SK-MEL-5 (cell line): ENCODE data around the gene TBC1D9. TPM values are rescaled to one million over a fixed set of nuclear protein-coding genes. Genes with fewer than 3 reads are reported as not detected.
"Not testable (repeated sequence)": the region's sequence is repeated elsewhere in the genome, so short reads cannot be mapped to it uniquely, and the experiment has no call there.

ENCODE experiments used
- DNase-seq: peaks from one replicate; pipeline ENCODE4 v3.0.0-alpha.2; 2016; ENCODE audit warnings: low read depth, low spot score
- in situ Hi-C: cut with HindIII; loops from 2 replicates; pipeline ENCODE4 v1.10.0; 2016; ENCODE audit warnings: low sequenced_read_pairs, high pct_unique_total_duplicates, low pct_unique_long_range_greater_than_20kb
- total RNA-seq: library from RNA; depleted of rRNA; stranded (reverse); fragments of >200 nt; shearing (Covaris generic); gene quantifications from 2 replicates; pipeline ENCODE4 v1.2.3, GENCODE V29; 2014

Gene TBC1D9
- total RNA-seq, 1 experiment from 2014 or later: 9.6 TPM

GRCh38 chr4:140757232-140757630 is 1.0 kb upstream of the TBC1D9 start:
- in situ Hi-C loops: no loop called here
- DNase-seq: no peak

DNA sequence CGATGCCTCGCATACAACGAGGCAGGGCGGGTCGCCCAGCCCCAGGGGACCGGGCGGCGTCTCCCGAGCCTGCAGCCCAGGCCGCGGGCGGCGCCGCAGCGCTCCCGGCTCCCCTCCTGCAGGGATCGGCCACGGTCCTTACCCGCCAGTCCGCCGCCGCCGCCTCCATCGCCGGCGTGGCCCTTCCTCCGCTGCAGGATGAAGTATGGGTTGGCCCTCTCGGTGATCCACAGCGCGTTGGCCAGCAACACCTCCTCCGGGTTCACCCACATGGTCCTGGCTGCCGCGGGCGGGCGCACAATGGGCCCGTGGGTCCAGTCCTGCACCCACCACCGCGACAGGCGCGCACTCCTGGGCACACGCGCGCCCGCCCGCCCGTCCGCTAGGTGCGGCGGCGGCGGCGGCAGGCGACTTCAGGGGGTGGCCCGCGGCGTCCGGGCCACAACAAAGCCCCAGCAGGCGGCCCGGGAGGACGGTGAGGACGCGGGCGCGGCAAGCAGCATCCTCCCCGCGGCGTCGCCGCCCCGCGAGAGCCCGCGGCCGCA is 339 bp downstream of the TBC1D9 start:
- peak; percentile 19 for DNase-seq
- in situ Hi-C loops: no loop called here

GRCh38 chr4:140754918-140755773 is 1.0 kb downstream of the TBC1D9 start:
- in situ Hi-C loops: no loop called here
- DNase-seq: no peak

DNA sequence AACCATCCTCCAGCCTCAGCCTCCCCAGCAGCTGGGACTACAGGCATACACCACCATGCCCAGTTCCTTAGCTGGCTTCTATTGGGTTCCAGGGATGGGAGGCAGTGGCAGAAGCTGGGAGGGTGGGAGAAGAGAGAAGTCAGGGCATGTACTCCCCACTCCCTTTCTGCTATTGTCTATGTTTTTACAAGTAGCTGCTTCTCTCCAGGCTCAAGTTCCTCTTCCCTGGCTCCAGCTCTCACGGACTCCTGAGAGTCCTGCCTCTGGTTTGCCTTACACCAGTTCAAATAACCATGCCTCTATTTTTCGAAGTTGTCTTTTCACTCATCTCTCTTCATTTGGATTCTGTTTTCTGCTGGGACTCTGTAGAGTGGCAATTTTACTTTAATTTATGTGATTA is 2.9 kb downstream of the TBC1D9 start:
- in situ Hi-C loops: no loop called here
- no peak for DNase-seq

DNA sequence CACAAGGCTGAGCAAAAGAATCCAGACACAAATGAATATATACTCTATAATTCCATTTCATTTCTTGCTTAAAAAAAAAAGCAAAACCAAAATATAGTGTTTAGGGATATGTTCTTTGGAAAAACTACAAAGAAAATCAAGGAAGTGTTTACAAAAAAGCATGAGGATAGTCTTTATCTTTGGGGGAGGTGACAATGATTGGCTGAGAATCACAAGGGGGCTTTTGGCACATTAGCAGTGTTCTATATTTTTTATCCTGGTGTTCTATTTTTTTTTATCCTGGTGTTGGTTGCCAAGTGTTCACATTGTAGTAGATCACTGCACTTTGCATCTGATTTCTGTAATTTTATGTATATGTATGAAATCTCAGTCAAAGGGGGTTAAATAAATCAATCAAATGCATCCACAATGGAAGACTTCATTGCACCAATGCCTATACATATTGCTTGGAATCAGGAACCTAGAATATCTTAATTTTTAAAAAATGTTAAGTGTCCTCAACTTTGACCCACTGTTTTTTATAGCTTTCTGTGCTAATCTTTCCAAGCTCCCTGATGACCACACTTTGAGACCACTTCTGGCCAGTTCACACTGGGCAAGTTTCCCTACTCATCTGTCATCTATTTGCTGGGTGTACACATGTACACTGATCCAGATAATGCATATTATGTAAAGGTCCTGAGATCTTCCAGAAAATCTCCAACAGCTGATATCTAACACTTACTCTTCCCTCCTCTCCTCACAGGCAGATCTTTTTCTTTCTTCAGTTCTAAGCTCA is 3.7 kb downstream of the TBC1D9 start:
- in situ Hi-C loops: no loop called here
- no peak for DNase-seq

- in situ Hi-C loops: no loop called here
Observed at GRCh38 chr4:140750470-140750869, 5.7 kb downstream of the TBC1D9 start.

GRCh38 chr4:140748171-140748570 is 8.0 kb downstream of the TBC1D9 start:
- DNase-seq: no peak

More at GRCh38 chr4:140750470-140750869, 5.7 kb downstream of the TBC1D9 start:
- DNase-seq: no peak

GRCh38 chr4:140746546-140746945 is 9.6 kb downstream of the TBC1D9 start:
- in situ Hi-C loops: not testable (repeated sequence)

More at GRCh38 chr4:140748171-140748570, 8.0 kb downstream of the TBC1D9 start:
- in situ Hi-C loops: no loop called here

DNA sequence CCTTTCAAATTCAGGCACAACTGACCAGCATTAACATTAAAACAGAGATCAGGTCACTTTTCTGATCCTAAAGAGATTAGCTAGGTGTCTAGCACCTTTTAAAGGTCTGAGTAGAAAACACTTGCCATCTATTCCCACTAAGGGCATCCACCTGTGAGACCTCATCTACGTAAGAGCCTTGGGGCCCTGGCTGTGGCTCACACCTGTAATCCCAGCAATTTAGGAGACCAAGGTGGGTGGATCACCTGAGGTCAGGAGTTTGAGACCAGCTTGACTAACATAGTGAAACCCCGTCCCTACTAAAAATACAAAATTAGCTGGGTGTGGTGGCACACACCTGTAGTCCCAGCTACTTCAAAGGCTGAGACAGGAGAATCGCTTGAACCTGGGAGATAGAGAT is 11.8 kb downstream of the TBC1D9 start:
- DNase-seq: no peak
- in situ Hi-C loops: no loop called here

More at GRCh38 chr4:140746546-140746945, 9.6 kb downstream of the TBC1D9 start:
- not testable (repeated sequence) for DNase-seq

- peak; percentile 69 for DNase-seq
- in situ Hi-C loops: no loop called here
Observed at GRCh38 chr4:140743194-140743931, 12.8 kb downstream of the TBC1D9 start.

DNA sequence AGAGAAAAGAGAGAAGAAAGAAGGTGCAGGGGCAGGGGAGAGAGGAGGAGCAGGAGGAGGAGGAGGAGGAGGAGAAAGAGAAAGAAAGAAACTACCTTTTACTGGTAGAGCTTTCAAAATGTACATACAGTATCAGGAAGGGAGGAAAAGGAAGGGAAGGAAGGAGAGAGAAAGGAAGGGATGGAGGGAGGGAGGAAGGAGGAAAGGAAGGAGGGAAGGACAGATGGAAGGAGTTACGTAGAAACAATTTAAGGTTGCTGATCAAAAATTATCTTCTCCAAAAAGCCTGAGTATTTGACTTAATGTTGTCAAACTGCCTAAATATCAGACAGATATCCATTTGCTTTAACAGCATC is 13.4 kb downstream of the TBC1D9 start:
- DNase-seq: no peak
- in situ Hi-C loops: no loop called here

DNA sequence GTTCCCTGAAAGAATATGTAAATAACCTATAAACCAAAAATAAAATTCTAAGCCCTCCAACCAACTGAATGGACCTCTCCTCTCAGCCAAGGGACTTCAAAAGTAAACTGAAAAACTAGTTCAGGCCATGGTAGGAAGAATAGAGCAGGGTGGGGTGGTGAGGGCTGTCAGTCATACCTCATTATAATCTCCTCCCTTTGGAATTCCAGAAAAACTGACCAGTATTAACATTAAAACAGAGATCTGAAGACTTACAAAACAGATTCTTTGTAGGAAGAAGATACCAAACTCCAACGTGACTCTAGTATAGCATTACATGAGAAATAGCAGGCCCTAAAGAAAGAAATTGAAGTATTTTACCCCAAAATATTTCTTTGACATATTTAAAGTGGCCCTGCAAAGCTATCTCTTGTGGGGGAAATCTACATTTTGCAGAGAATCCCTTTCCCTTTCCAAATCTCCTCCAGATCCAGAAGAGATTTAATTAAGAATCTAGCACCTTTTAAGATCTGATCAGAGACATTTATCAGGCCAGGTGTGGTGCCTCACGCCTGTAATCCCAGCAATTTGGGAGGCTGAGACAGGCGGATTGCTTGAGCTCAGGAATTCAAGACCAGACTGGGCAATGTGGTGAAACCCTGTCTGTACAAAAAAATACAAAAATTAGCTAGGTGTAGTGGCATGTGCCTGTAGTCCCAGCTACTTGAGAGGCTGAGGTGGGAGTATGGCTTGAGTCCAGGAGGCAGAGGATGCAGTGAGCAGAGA is 15.1 kb downstream of the TBC1D9 start:
- in situ Hi-C loops: no loop called here
- DNase-seq: no peak

DNA sequence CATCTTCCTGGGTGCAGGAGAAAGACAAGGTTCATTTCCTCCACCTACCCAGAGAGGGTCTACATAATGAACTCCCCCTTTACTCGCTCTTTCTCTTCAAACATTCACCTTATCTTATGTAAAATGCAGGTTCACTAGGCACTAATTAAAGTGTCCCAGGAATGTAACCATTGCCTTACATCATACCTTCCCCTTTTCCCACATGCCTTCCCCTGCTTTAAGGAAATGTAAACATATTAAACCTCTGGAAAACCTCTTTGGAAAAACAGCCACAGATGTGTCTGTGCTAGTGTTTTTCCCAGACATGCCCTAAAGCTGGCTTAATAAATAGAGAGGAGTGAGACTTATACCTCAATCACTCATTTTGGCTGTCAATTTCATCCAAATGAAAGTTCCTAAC is 15.8 kb downstream of the TBC1D9 start:
- no peak for DNase-seq
- in situ Hi-C loops: no loop called here

- DNase-seq: no peak
- in situ Hi-C loops: no loop called here
Observed at GRCh38 chr4:140739971-140740370, 16.2 kb downstream of the TBC1D9 start.

- in situ Hi-C loops: no loop called here
Observed at GRCh38 chr4:140738139-140738538, 18.0 kb downstream of the TBC1D9 start.

DNA sequence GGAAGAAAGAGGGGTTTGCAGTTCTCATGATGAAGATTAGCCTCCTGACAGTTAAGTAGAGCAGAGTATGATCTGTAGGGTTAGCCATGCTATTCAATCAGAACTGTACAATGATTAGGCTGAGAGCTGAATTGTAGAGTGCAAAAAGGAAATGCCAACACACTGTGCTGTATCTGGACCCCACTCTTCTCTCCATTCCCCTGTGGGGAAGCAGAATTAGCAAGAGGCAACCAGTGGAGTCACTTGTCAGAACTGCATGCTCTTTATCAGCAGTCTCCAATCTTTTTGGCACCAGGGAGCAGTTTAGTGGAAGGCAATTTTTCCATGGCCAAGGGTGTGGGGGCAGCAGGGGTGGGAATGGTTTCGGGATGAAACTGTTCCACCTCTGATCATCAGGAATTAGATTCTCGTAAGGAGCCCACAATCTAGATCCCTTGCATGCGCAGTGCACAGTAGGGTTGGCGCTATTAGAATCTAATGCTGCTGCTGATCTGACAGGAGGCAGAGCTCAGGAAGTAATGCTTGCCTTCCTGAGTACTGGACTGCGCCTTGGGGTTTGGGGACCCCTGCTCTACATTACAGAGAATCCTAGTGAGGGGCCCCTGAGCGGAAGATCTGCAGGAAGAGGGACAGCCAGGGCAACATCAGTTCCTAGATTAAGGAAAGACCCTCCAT is 19.4 kb downstream of the TBC1D9 start:
- in situ Hi-C loops: no loop called here
- no peak for DNase-seq

More at GRCh38 chr4:140738139-140738538, 18.0 kb downstream of the TBC1D9 start:
- DNase-seq: no peak
